ENCODE data around the gene TBX1.

DNA sequence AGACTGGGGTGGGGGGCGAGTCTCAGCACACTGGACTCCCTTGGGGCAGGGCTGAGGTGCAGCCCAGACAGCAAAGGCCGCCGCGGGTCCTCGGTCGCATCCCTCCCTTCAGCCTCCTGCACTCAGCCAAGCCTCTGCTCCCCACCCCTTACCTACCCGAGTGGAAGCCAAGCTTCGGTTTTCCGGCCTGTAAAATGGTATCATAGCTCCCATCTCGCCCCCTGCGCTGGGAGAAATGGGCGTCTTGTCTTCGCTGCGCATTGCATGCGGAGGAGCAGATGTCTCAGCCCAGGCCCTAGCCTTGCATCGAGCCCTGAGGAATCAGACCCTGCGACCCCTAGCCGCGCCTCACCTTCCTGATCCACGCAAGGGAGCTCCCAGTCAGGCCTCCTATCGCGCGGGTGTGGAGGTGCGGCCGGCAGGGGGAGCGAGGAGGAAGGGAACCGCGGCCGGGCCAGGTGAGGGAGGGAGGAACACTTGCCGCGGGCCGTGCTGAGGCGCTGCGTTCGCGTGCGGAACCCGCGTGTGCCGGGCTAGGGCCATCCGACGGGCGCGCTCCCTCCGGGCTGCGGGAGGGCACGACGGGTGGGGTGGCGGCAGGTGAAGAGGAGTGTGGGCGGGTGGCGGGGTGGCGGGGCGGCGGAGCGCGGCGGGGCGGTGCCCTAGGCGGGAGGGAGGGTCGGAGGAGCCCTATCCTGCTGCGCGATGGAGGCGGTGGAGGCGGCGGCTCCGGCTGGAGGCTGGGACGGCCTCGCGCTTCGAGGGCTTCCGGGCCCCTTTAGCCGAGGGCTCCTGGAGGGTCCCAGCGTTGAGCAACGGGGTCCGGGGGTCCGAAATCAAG, 4.1 kb upstream of the TBX1 start:
- TF ChIP-seq SP1 (CRISPR knock-in tag; conservative IDR thresholded peaks at IDR 0.05) = no peak
- TF ChIP-seq MAX (CRISPR knock-in tag; IDR thresholded peaks at IDR 0.05) = no peak
- TF ChIP-seq KAT7 (CRISPR knock-in tag; IDR thresholded peaks at IDR 0.05; ENCODE audit: borderline replicate concordance) = no peak
- TF ChIP-seq, protein P1, sequence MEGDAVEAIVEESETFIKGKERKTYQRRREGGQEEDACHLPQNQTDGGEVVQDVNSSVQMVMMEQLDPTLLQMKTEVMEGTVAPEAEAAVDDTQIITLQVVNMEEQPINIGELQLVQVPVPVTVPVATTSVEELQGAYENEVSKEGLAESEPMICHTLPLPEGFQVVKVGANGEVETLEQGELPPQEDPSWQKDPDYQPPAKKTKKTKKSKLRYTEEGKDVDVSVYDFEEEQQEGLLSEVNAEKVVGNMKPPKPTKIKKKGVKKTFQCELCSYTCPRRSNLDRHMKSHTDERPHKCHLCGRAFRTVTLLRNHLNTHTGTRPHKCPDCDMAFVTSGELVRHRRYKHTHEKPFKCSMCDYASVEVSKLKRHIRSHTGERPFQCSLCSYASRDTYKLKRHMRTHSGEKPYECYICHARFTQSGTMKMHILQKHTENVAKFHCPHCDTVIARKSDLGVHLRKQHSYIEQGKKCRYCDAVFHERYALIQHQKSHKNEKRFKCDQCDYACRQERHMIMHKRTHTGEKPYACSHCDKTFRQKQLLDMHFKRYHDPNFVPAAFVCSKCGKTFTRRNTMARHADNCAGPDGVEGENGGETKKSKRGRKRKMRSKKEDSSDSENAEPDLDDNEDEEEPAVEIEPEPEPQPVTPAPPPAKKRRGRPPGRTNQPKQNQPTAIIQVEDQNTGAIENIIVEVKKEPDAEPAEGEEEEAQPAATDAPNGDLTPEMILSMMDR (IDR thresholded peaks at IDR 0.05) = 0 out of 2 replicates have a peak, but pooled peaks have one; percentile 17
- TF ChIP-seq ZBTB21 (CRISPR knock-in tag; IDR thresholded peaks at IDR 0.05; ENCODE audit: borderline replicate concordance) = no peak
- no peak for TF ChIP-seq ESRRA (CRISPR knock-in tag; IDR thresholded peaks at IDR 0.05; ENCODE audit: borderline replicate concordance)
- no peak for TF ChIP-seq MYBL2 (CRISPR knock-in tag; IDR thresholded peaks at IDR 0.05)
- TF ChIP-seq ZNF416 (CRISPR knock-in tag; IDR thresholded peaks at IDR 0.05) = no peak
- TF ChIP-seq, protein P2, sequence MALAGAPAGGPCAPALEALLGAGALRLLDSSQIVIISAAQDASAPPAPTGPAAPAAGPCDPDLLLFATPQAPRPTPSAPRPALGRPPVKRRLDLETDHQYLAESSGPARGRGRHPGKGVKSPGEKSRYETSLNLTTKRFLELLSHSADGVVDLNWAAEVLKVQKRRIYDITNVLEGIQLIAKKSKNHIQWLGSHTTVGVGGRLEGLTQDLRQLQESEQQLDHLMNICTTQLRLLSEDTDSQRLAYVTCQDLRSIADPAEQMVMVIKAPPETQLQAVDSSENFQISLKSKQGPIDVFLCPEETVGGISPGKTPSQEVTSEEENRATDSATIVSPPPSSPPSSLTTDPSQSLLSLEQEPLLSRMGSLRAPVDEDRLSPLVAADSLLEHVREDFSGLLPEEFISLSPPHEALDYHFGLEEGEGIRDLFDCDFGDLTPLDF (CRISPR knock-in tag; IDR thresholded peaks at IDR 0.05) = no peak
- no peak for TF ChIP-seq CBFB (CRISPR knock-in tag; IDR thresholded peaks at IDR 0.05; ENCODE audit: low read depth)
- no peak for TF ChIP-seq ELF4 (CRISPR knock-in tag; IDR thresholded peaks at IDR 0.05; ENCODE audit: low read depth)

Data from WTC11 (cell line).